Endothelial cell of umbilical vein (primary cell): ENCODE data around the gene SLC16A11. TPM values are rescaled to one million over a fixed set of nuclear protein-coding genes. Genes with fewer than 3 reads are reported as not detected.

Source experiments
- BruUV-seq: library from RNA; stranded (reverse); fragments of 400-500 nt; replicated peaks from 2 replicates; lab custom pipeline; 2021; lab: Mats Ljungman, UMichigan
- CTCF ChIA-PET: fragments of 300-600, 350-600 bp; sonication (Branson Sonifier 250); formaldehyde crosslinking; loops from one replicate; lab custom pipeline; 2021; ENCODE audit warnings: antibody characterized with exemption, inconsistent platforms; lab: Charles Lee
- POLR2A ChIA-PET: fragments of 300-600, 350-600 bp; sonication (Branson Sonifier 250); formaldehyde crosslinking; loops from one replicate; lab custom pipeline; 2021; ENCODE audit warnings: antibody characterized with exemption, inconsistent platforms; lab: Charles Lee
- DNase-seq: peaks from one replicate; pipeline ENCODE4 v3.0.0-alpha.2; 2011; ENCODE audit warnings: low read depth, low spot score
- FAIRE-seq: peaks from 2 replicates; lab custom pipeline; 2011; peaks lifted over from hg19 to GRCh38; lab: Jason Lieb, UNC
- H2AFZ ChIP-seq: 2 replicates; pipeline ENCODE4 v1.6.0; 2012; ENCODE audit warnings: low read depth, low read length, control low read depth, inconsistent platforms
- H3K27ac ChIP-seq: 2 replicates; pipeline ENCODE4 v1.5.1; 2011; ENCODE audit warnings: low read depth, mild to moderate bottlenecking, control low read depth, low read length, moderate library complexity; ENCODE audit not compliant: insufficient read depth
- H3K27me3 ChIP-seq, 2 experiments: 2 replicates each; pipeline versions ENCODE4 v1.6.0 to v1.6.1; 2011; ENCODE audit warnings: low read length in 2 of 2, mixed read lengths in 1 of 2; ENCODE audit not compliant: control insufficient read depth in 2 of 2, insufficient read depth in 2 of 2
- H3K36me3 ChIP-seq, 2 experiments: 2 replicates in 1 of 2; 3 replicates in 1 of 2; pipeline ENCODE4 v1.5.1; 2011; ENCODE audit warnings: low read length in 2 of 2, mild to moderate bottlenecking in 1 of 2, moderate library complexity in 1 of 2; ENCODE audit not compliant: control insufficient read depth in 2 of 2, insufficient read depth in 2 of 2; ENCODE audit errors: extremely low read depth in 1 of 2
- H3K4me1 ChIP-seq: 3 replicates; pipeline ENCODE4 v1.5.1; 2011; ENCODE audit warnings: mild to moderate bottlenecking, low read length; ENCODE audit not compliant: control insufficient read depth, insufficient read depth; ENCODE audit errors: extremely low read depth
- H3K4me2 ChIP-seq: 2 replicates; pipeline ENCODE4 v1.6.1; 2011; ENCODE audit warnings: low read length, control low read depth, mixed read lengths; ENCODE audit not compliant: insufficient read depth
- H3K4me3 ChIP-seq, 3 experiments: fragments of 200-600 bp in 1 of 3; sonication (generic), shearing (Covaris generic) in 1 of 3; replicated peaks in 1 of 3; 2 replicates each; pipeline ENCODE4 v1.5.1; 2011 to 2016; ENCODE audit warnings: control low read depth in 3 of 3, low read length in 3 of 3, mild to moderate bottlenecking in 2 of 3, inconsistent platforms in 1 of 3, low read depth in 1 of 3, moderate library complexity in 1 of 3; ENCODE audit not compliant: insufficient read depth in 1 of 3
- H3K79me2 ChIP-seq: 2 replicates; pipeline ENCODE4 v1.6.0; 2012; ENCODE audit warnings: low read length, inconsistent platforms; ENCODE audit not compliant: control insufficient read depth, insufficient read depth
- H3K9ac ChIP-seq: replicated peaks from 2 replicates; pipeline ENCODE3; 2011; ENCODE audit warnings: low read length, control low read depth; ENCODE audit not compliant: insufficient read depth; ENCODE audit errors: extremely low read depth
- H3K9me1 ChIP-seq: replicated peaks from 3 replicates; pipeline ENCODE4 v1.6.0; 2011; ENCODE audit warnings: mild to moderate bottlenecking, low read length; ENCODE audit not compliant: control insufficient read depth, insufficient read depth; ENCODE audit errors: extremely low read depth
- H3K9me3 ChIP-seq: replicated peaks from 2 replicates; pipeline ENCODE4 v1.5.1; 2012; ENCODE audit warnings: low read length, inconsistent platforms; ENCODE audit not compliant: control insufficient read depth, insufficient read depth
- H4K20me1 ChIP-seq: replicated peaks from 2 replicates; pipeline ENCODE3; 2011; ENCODE audit warnings: mild to moderate bottlenecking, low read length; ENCODE audit not compliant: control insufficient read depth, insufficient read depth; ENCODE audit errors: extremely low read depth
- CTCF ChIP-seq, 2 donors: IDR thresholded peaks; 1 replicate in 1 of 2; 2 replicates in 1 of 2; pipeline ENCODE4 v1.5.1; 2011; ENCODE audit warnings: low read length in 2 of 2, mild to moderate bottlenecking in 2 of 2, moderate library complexity in 2 of 2, control low read depth in 1 of 2, inconsistent platforms in 1 of 2, low read depth in 1 of 2; ENCODE audit not compliant: insufficient read depth in 1 of 2; ENCODE audit errors: extremely low read depth in 1 of 2
- EZH2 ChIP-seq: IDR thresholded peaks from 2 replicates; pipeline ENCODE4 v1.6.1; 2012; ENCODE audit warnings: borderline replicate concordance, low read depth, mild to moderate bottlenecking, moderate library complexity, low read length, inconsistent platforms; ENCODE audit not compliant: severe bottlenecking
- FOS ChIP-seq: IDR thresholded peaks from 2 replicates; pipeline ENCODE4 v1.6.1; 2011; ENCODE audit warnings: mild to moderate bottlenecking, low read length, moderate library complexity, borderline replicate concordance; ENCODE audit not compliant: insufficient read depth
- GATA2 ChIP-seq: IDR thresholded peaks from 2 replicates; pipeline ENCODE4 v1.7.0; 2011; ENCODE audit warnings: low read depth, mild to moderate bottlenecking, moderate library complexity, mixed read lengths, low read length; ENCODE audit not compliant: insufficient read length, insufficient read depth
- JUN ChIP-seq: IDR thresholded peaks from 2 replicates; pipeline ENCODE4 v1.6.1; 2011; ENCODE audit warnings: borderline replicate concordance, low read depth; ENCODE audit not compliant: insufficient read length, insufficient read depth
- MAX ChIP-seq: IDR thresholded peaks from 2 replicates; pipeline ENCODE4 v1.6.1; 2011; ENCODE audit not compliant: insufficient read depth, insufficient read length
- MYC ChIP-seq: IDR thresholded peaks from one replicate; pipeline ENCODE4 v1.6.1; 2011; ENCODE audit warnings: mild to moderate bottlenecking, low read depth, low read length
- POLR2A ChIP-seq: IDR thresholded peaks from 2 replicates; pipeline ENCODE4 v1.6.1; 2012; ENCODE audit warnings: low read depth, mild to moderate bottlenecking, control low read depth, low read length
- POLR2AphosphoS5 ChIP-seq: IDR thresholded peaks from 2 replicates; pipeline ENCODE4 v1.6.1; 2012; ENCODE audit warnings: low read depth, mild to moderate bottlenecking, control low read depth, low read length, moderate library complexity; ENCODE audit not compliant: insufficient read depth
- dilution Hi-C: fragments of 300-500 bp; cut with MboI; formaldehyde crosslinking; loops from one replicate; pipeline ENCODE4 v1.15.0; 2019; ENCODE audit warnings: low sequenced_read_pairs; ENCODE audit not compliant: extremely low pct_ligation_motif_present
- intact Hi-C: fragments of 100-400 bp; cut with micrococcal nuclease; formaldehyde crosslinking; loops from one replicate; pipeline ENCODE4 v1.10.0; 2022
- polyA plus RNA-seq, 4 experiments: library from polyadenylated mRNA; depleted of rRNA in 3 of 4; stranded (reverse) in 3 of 4; unstranded in 1 of 4; fragments of >200 nt; gene quantifications; 2 replicates each; pipeline versions ENCODE4 v1.2.1 to v1.2.3, GENCODE V29; 2011 to 2012; ENCODE audit warnings: missing spikeins in 1 of 4
- total RNA-seq: library from RNA; stranded (reverse); gene quantifications from 2 replicates; pipeline ENCODE4 v1.2.3, GENCODE V29; 2021

SLC16A11 gene
- total and polyA plus RNA-seq, 2 donors (not counting 3 experiments of a cell fraction or from before 2014, with no cell fraction given): 0.95 to 1.4 TPM

- TF ChIP-seq MAX (no peak), POLR2AphosphoS5 (no peak), JUN (no peak), FOS (no peak), POLR2A (no peak), MYC (no peak), GATA2 (no peak), CTCF (IDR thresholded peaks at IDR 0.05; ENCODE audit: extremely low read depth in 1 of 2, insufficient read depth in 1 of 2, low read depth in 1 of 2, low read length in 2 of 2) (no peak), EZH2 (no peak)
- intact Hi-C loops: no loop called here
- CTCF ChIA-PET: interaction anchor here (0.8 to 2.2 kb wide), 5 partner anchors 9 to 85 kb away, joined by 3 to 13 read pairs (median 4); no protein-coding TSS in a partner anchor
- no peaks in the 10 kb centered on the region for H3K9me3 ChIP-seq
- no peak within 1 kb of the TSS for H2AFZ ChIP-seq
- no peak within 1 kb of the TSS for H3K4me2 ChIP-seq
- FAIRE-seq: no peak
- H3K79me2 ChIP-seq: no peaks in the 10 kb centered on the region
- POLR2A ChIA-PET: no interaction called here
- dilution Hi-C loops: no loop called here
- H3K4me1 ChIP-seq: no peaks in the 10 kb centered on the region
- H4K20me1 ChIP-seq: no peaks in the 10 kb centered on the region
- H3K27me3 ChIP-seq: no peaks in the 10 kb centered on the region
- no peak within 1 kb of the TSS for H3K27ac ChIP-seq
- DNase-seq: no peak
- H3K9ac ChIP-seq: no peak within 1 kb of the TSS
- H3K4me3 ChIP-seq: no peak within 1 kb of the TSS
- no peaks in the 10 kb centered on the region for H3K9me1 ChIP-seq
- peaks cover 3 to 11% of the 10 kb centered on the region in 2 experiments for H3K36me3 ChIP-seq
- no TSS peak for BruUV-seq
These were observed 48.2 kb downstream of the SLC16A11 start, which contains the start of gene ALOX12 for GRCh38 chr17:6995500-6996255. Gene ALOX12, plus strand, starts transcription at chr17:6996049. Its CDS starts 69 bp downstream, at chr17:6996118.
